GM19438 (cell line): Measurements from ENCODE around the gene DYRK1A.

Source experiments
- ATAC-seq: cut with Tn5 transposase; IDR thresholded peaks from one replicate; pipeline ENCODE4 v1.9.1; 2021; ENCODE audit warnings: low read depth; ENCODE audit not compliant: unreplicated experiment

Gene DYRK1A

GRCh38 chr21:37414292-37415253, 48.0 kb downstream of the DYRK1A start:
- ATAC-seq, result no peak

GRCh38 chr21:37415939-37416338, 49.4 kb downstream of the DYRK1A start:
- no peak for ATAC-seq

DNA sequence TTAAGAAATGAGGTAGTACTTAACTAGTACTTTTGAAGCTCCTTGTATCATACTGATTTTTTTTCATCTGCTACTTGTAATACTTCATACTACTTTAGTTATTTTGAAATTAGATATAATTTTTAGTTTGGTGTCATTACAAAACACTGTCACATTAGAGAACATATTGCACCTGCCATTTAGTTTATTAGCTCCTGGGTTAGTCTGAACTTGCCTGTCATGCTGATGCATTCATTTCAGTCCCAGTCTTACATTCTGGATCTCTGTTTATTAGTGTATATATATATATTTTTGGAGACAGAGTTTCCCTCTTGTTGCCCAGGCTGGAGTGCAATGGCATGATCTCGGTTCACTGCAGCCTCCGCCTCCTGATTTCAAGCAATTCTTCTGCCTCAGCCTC, 50.3 kb downstream of the DYRK1A start:
- no peak for ATAC-seq

GRCh38 chr21:37419228-37419906, 52.8 kb downstream of the DYRK1A start:
- no peak for ATAC-seq

DNA sequence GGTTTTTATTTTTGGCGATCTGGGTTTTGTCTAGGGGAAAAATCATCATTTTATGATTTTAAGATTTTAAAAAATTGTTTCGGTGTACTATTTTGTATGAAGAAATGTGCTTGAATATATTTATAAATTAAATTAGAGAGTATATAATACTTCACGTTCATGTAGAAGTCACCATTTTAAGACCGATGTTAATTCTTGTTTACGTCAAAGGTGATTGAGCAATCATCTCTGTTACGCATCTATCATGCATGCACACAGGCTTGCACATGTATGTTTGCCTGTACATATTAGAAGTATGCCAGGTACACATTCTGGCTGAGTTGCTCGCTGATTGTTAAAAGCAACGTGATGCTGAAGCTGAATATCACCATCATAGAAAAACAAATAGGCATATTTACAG, 54.7 kb downstream of the DYRK1A start:
- ATAC-seq, result no peak

DNA sequence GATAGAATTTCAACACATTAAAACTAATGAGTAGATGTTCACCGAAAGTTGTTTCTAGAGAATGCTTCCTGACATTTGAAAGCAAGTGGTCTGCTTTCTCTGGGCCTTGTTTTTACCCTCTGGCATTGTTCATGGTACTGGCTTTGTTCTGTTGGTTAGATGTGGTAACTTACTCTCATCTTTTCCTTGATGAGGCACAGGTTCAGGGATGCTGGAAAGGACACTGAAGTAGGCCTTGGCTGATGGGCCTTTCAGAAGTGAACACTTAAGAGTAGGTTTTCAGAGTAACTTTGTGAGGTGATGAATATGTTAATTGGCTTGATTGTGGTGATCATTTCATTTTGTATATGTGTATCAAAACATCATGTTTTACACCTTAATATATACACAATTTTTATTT, 55.8 kb downstream of the DYRK1A start:
- no peak for ATAC-seq

DNA sequence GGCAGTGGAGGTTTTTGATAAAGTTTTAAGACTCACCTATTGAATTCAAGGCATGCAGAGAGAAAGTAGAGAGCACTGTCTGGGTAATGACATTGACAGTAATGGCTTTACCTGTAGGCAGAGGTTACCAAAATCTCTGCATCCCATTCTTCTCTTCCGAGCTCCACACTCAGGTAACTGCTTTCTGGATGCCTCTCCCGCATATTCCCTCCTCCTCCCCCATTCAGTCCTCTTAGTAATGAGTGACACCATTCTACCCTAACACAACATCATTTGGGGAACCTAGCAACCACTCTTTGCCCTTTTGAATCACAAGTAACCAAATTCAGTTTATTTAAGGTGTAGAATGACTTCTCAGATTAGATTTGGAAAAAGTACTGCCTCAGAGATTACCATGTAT, 56.5 kb downstream of the DYRK1A start:
- ATAC-seq, result no peak

DNA sequence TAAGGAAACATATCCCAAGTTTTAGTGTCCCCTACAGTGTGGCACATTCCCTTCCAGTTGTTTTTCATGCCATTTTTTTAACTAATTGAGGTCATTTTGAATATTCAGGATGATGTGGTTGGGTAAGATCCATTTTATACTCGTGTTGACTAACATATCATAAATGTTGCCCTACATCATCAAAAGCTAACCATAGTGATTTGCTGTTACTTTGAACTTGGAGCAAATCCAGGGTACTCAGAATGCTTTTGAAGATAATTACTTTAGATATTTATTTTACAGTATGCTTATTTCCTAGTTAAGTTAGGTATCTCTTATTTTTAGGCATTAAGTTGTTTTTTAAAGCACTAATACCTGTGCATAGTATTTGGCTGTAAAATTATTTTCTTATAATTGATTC, 57.8 kb downstream of the DYRK1A start:
- no peak for ATAC-seq

DNA sequence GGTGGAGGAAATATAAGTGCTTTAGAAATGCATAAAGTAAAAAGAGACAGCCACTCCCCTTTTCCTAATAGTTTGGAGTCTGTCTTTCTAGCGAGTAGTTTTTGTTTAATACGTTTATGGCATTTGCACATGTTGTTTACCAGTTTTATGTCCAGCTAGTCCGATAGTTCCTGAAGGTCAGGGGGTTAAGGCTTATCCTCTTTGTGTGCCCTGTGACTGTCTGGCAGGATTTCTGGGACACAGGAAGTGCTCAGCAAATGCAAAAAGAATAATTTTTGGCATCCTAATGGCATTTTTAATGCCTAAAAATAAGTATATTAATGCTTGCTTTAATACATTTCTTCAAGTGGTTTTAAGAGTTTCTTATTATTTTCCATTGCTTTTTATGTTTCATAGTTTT, 58.4 kb downstream of the DYRK1A start:
- no peak for ATAC-seq

DNA sequence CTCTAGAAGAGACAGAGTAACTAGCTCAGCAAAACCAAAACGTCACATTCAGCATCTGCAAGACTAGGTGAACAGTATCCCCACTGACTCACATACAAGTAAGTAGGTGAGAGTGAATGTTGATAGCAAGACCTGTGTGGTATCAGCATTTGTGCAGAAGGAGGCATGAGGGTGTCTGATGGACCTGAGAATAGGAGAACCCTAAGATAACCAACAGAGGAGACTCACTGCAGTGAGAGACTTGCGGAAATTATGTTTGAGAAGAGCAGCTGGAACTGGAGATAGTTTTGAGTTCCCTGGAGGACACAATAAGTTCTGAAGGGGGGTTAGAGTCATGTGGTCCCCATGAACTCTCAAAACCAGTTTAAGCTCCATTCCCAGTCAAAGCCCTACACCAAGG, 59.1 kb downstream of the DYRK1A start:
- no peak for ATAC-seq

- no peak for ATAC-seq
These were observed 60.6 kb downstream of the DYRK1A start for GRCh38 chr21:37427221-37427620.

DNA sequence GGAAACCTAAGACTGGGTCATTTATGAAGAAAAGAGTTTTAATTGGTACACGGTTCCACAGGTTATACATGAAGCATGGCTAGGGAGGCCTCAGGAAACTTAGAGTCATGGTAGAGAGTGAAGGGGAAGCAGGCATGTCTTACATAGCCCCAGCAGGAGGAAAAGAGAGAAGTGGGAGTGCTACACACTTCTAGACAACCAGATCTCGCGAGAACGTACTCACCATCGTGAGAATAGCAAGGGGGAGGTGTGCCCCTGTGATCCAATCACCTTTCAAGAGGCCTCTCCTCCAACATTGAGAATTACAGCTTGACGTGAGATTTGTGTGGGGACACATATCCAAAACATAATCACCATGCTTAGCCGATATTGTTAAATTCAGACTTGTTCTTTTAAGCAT, 62.8 kb downstream of the DYRK1A start:
- no peak for ATAC-seq

DNA sequence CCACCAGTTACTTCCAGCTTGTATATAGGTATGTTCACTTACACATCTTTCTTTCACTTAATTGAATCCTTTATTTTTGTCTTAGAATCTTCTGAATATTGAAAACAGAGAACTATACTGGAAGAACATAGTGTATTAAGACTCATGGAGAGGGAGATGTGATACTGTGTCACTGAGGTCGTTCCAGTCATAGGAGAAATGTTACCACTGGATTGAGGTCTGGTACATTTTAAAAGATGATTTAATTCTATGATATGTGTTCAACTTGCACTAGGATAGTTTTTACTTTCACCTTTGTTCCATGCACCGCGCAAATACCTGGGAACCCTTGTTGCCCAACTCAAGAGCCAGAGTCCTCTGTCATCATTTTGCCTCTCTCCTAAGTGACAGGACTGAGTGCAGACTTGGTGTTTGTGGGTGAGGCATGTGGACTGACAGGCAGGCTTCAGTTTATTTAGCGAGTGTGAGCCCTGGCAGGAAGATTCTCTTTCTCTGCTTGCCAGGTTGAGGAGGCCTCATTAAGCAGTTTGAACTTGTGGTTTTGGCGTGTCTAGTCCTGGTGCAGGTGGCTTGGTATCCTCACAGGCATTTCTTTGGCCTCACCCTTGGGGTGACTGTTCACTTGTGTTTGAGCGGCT, 63.7 kb downstream of the DYRK1A start:
- no peak for ATAC-seq

GRCh38 chr21:37431243-37431642, 64.7 kb downstream of the DYRK1A start:
- ATAC-seq, result no peak

- ATAC-seq, result no peak
These were observed 66.3 kb downstream of the DYRK1A start for GRCh38 chr21:37432710-37433455.

- ATAC-seq, result no peak
These were observed 66.9 kb downstream of the DYRK1A start for GRCh38 chr21:37433456-37433840.

GRCh38 chr21:37435120-37435519, 68.5 kb downstream of the DYRK1A start:
- no peak for ATAC-seq

DNA sequence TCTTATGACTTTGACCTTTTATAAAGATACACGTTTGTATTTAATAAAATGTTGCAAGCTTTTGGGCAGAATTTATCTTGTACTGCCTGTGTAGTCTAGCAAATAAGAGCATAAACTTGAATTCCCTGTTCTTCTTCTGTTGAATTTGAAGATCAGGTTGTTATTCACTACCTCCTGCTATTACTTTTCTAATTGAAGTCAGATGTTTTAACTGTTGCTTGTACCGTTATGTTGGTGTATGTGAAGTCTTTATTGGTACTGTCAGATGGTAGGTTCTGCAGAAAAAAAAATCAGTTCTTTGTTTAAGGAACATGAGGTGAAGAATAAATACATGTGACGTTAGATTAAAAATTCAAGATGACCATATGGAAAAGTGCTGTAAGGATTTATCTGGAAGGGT, 69.1 kb downstream of the DYRK1A start:
- no peak for ATAC-seq

DNA sequence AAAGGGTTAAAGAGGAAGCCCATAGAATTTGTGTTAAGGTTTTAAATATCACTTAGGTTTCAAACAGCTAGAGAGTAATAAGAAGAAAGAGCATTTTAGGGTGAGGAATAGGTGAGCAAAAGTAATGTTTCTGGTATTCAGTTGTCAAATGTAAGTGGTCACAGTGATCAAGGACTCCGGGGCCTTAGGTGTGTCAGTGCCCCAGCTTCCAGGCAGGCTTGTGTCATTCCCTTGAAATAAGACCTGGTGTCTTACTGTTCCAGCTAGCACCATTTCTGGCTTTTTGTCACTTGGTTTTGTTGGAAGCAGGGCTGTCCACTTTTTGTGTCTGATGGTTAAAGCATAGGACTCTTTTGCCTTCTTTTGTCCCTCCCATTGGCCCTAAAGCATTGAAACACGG, 69.6 kb downstream of the DYRK1A start:
- no peak for ATAC-seq

DNA sequence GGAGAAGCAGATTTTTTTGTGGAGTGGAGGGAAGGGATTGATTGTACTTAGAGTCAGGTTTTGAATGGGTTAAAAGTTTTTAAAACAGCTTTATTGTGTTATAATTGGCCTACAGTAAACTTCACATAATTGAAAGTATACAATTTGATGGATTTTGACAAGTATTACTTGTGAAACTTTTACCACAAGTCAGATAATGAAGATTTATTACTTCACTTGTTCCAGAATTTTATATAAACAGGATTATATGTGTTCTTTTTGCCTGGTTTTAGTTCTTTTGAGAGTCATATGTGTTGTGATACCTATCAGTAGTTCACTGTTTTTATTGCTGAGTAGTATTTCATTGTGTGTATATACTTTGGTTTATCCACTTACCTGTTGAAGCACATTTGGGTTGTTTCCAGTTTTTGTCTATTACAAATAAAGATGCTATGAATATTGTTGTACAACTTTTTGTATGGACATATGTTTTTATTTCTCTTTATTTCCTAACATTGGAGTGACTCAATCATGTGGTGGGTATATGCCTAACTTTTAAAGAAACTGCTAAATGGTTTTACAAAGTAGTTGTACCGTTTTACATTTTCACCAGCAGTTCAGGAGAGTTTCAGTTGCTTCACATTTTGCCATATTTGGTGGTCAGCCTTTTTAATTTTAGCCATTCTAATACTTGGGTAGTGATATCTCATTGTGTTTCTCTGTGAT, 71.0 kb downstream of the DYRK1A start:
- no peak for ATAC-seq
